Activated T-helper 1 cell treated with anti-CD3 and anti-CD28 coated beads, Interleukin-12 subunit alpha, Interleukin-12 subunit beta, Interleukin-2, Interleukin-4 antibody, amounts not matched to agents 30 ng/mL and 10 ng/mL and 1 ng/mL, durations not matched to agents 14 hours and 24 hours and 36 hours (primary cell): ENCODE results near the gene SEMA5A. TPM values are rescaled to one million over a fixed set of nuclear protein-coding genes. Genes with fewer than 3 reads are reported as not detected.

Experiments
- DNase-seq: peaks from one replicate; pipeline ENCODE4 v3.0.0; 2021; ENCODE audit warnings: low spot score
- H3K27ac Mint-ChIP-seq: one replicate; pipeline ENCODE4 v1.8.0; 2021; ENCODE audit warnings: mild to moderate bottlenecking, mixed read lengths
- H3K27me3 Mint-ChIP-seq: one replicate; pipeline ENCODE4 v1.8.0; 2022; ENCODE audit warnings: mild to moderate bottlenecking, moderate library complexity, mixed read lengths; ENCODE audit not compliant: insufficient read depth
- H3K36me3 Mint-ChIP-seq: one replicate; pipeline ENCODE4 v1.8.0; 2021; ENCODE audit warnings: low read depth, mixed read lengths
- H3K4me1 Mint-ChIP-seq: one replicate; pipeline ENCODE4 v1.8.0; 2021; ENCODE audit warnings: low read depth, mixed read lengths
- H3K4me3 Mint-ChIP-seq: one replicate; pipeline ENCODE4 v1.8.0; 2021; ENCODE audit warnings: mild to moderate bottlenecking, moderate library complexity, mixed read lengths
- H3K9me3 Mint-ChIP-seq: one replicate; pipeline ENCODE4 v1.8.0; 2021; ENCODE audit warnings: mixed read lengths
- intact Hi-C: fragments of 100-400 bp; cut with micrococcal nuclease; formaldehyde crosslinking; loops from one replicate; pipeline ENCODE4 v1.15.1; 2024
- total RNA-seq: library from RNA; stranded (reverse); gene quantifications from 2 replicates; pipeline ENCODE4 v1.2.3, GENCODE V29; 2022

SEMA5A gene
- total RNA-seq, 1 donor from 2014 or later, result not detected

- Mint-ChIP-seq H3K9me3 (peaks cover 19% of the 10 kb centered on the region), H3K27ac (no peak overlapping the region), H3K4me1 (no peaks in the 10 kb centered on the region), H3K27me3 (no peaks in the 10 kb centered on the region), H3K4me3 (no peak overlapping the region), H3K36me3 (no peaks in the 10 kb centered on the region)
- intact Hi-C loops, result no loop called here
- no peak for DNase-seq
Observed at GRCh38 chr5:9474219-9475002, 71.5 kb downstream of the SEMA5A start.

- Mint-ChIP-seq H3K4me1 (no peaks in the 10 kb centered on the region), H3K9me3 (peaks cover 17% of the 10 kb centered on the region), H3K36me3 (no peaks in the 10 kb centered on the region), H3K27me3 (no peaks in the 10 kb centered on the region), H3K4me3 (no peak overlapping the region), H3K27ac (no peak overlapping the region)
- intact Hi-C loops, result no loop called here
- DNase-seq, result no peak
Observed at GRCh38 chr5:9473624-9474023, 72.3 kb downstream of the SEMA5A start.

GRCh38 chr5:9470410-9470809 is 75.5 kb downstream of the SEMA5A start:
- H3K27me3 Mint-ChIP-seq, result no peaks in the 10 kb centered on the region
- intact Hi-C loops, result no loop called here
- H3K9me3 Mint-ChIP-seq, result peaks cover 4% of the 10 kb centered on the region
- H3K4me3 Mint-ChIP-seq, result no peak overlapping the region
- H3K4me1 Mint-ChIP-seq, result no peaks in the 10 kb centered on the region
- H3K27ac Mint-ChIP-seq, result no peak overlapping the region
- no peak for DNase-seq
- H3K36me3 Mint-ChIP-seq, result no peaks in the 10 kb centered on the region

GRCh38 chr5:9468060-9468388 is 77.9 kb downstream of the SEMA5A start:
- H3K9me3 Mint-ChIP-seq, result no peaks in the 10 kb centered on the region
- intact Hi-C loops, result no loop called here
- H3K36me3 Mint-ChIP-seq, result no peaks in the 10 kb centered on the region
- H3K4me1 Mint-ChIP-seq, result no peaks in the 10 kb centered on the region
- H3K4me3 Mint-ChIP-seq, result no peak overlapping the region
- H3K27ac Mint-ChIP-seq, result no peak overlapping the region
- DNase-seq, result no peak
- H3K27me3 Mint-ChIP-seq, result no peaks in the 10 kb centered on the region

- DNase-seq, result no peak
- no peaks in the 10 kb centered on the region for H3K4me1 Mint-ChIP-seq
- intact Hi-C loops, result no loop called here
Observed at GRCh38 chr5:9467199-9468059, 78.4 kb downstream of the SEMA5A start.

GRCh38 chr5:9466697-9467096 is 79.2 kb downstream of the SEMA5A start:
- no peaks in the 10 kb centered on the region for H3K9me3 Mint-ChIP-seq
- no peaks in the 10 kb centered on the region for H3K36me3 Mint-ChIP-seq
- H3K4me3 Mint-ChIP-seq, result no peak overlapping the region
- no peak overlapping the region for H3K27ac Mint-ChIP-seq
- no peaks in the 10 kb centered on the region for H3K4me1 Mint-ChIP-seq
- H3K27me3 Mint-ChIP-seq, result no peaks in the 10 kb centered on the region
- intact Hi-C loops, result no loop called here
- no peak for DNase-seq

More at GRCh38 chr5:9467199-9468059, 78.4 kb downstream of the SEMA5A start:
- H3K27me3 Mint-ChIP-seq, result no peaks in the 10 kb centered on the region
- no peak overlapping the region for H3K27ac Mint-ChIP-seq
- H3K4me3 Mint-ChIP-seq, result no peak overlapping the region
- no peaks in the 10 kb centered on the region for H3K9me3 Mint-ChIP-seq
- H3K36me3 Mint-ChIP-seq, result no peaks in the 10 kb centered on the region

- DNase-seq, result no peak
- H3K27me3 Mint-ChIP-seq, result no peaks in the 10 kb centered on the region
- no peaks in the 10 kb centered on the region for H3K9me3 Mint-ChIP-seq
- H3K4me3 Mint-ChIP-seq, result no peak overlapping the region
- intact Hi-C loops, result no loop called here
- H3K36me3 Mint-ChIP-seq, result no peaks in the 10 kb centered on the region
- H3K4me1 Mint-ChIP-seq, result no peaks in the 10 kb centered on the region
- H3K27ac Mint-ChIP-seq, result no peak overlapping the region
Observed at GRCh38 chr5:9464478-9464877, 81.4 kb downstream of the SEMA5A start.

- no peaks in the 10 kb centered on the region for H3K27me3 Mint-ChIP-seq
- no peak for DNase-seq
- no peaks in the 10 kb centered on the region for H3K36me3 Mint-ChIP-seq
- H3K9me3 Mint-ChIP-seq, result peaks cover 5% of the 10 kb centered on the region
- H3K4me3 Mint-ChIP-seq, result no peak overlapping the region
- H3K27ac Mint-ChIP-seq, result no peak overlapping the region
- intact Hi-C loops, result no loop called here
- H3K4me1 Mint-ChIP-seq, result no peaks in the 10 kb centered on the region
Observed at GRCh38 chr5:9462109-9462508, 83.8 kb downstream of the SEMA5A start.

- intact Hi-C loops, result no loop called here
- Mint-ChIP-seq H3K9me3 (peaks cover 5% of the 10 kb centered on the region), H3K4me1 (no peaks in the 10 kb centered on the region), H3K27me3 (peaks cover 2% of the 10 kb centered on the region), H3K27ac (no peak overlapping the region), H3K36me3 (no peaks in the 10 kb centered on the region), H3K4me3 (no peak overlapping the region)
- no peak for DNase-seq
Observed at GRCh38 chr5:9460885-9461645, 84.8 kb downstream of the SEMA5A start.

GRCh38 chr5:9456435-9457042 is 89.3 kb downstream of the SEMA5A start:
- peaks cover 5% of the 10 kb centered on the region for H3K9me3 Mint-ChIP-seq
- peaks cover 2% of the 10 kb centered on the region for H3K27me3 Mint-ChIP-seq
- DNase-seq, result no peak
- intact Hi-C loops, result no loop called here
- no peak overlapping the region for H3K4me3 Mint-ChIP-seq
- H3K4me1 Mint-ChIP-seq, result no peaks in the 10 kb centered on the region
- H3K36me3 Mint-ChIP-seq, result no peaks in the 10 kb centered on the region
- H3K27ac Mint-ChIP-seq, result no peak overlapping the region

- H3K27ac Mint-ChIP-seq, result no peak overlapping the region
- peaks cover 2% of the 10 kb centered on the region for H3K27me3 Mint-ChIP-seq
- DNase-seq, result no peak
- H3K4me3 Mint-ChIP-seq, result no peak overlapping the region
- no peaks in the 10 kb centered on the region for H3K36me3 Mint-ChIP-seq
- intact Hi-C loops, result no loop called here
- peaks cover 5% of the 10 kb centered on the region for H3K9me3 Mint-ChIP-seq
- no peaks in the 10 kb centered on the region for H3K4me1 Mint-ChIP-seq
Observed at GRCh38 chr5:9455826-9456434, 89.9 kb downstream of the SEMA5A start.

- Mint-ChIP-seq H3K27ac (no peak overlapping the region), H3K4me3 (no peak overlapping the region), H3K9me3 (peaks cover 5% of the 10 kb centered on the region), H3K27me3 (peaks cover 2% of the 10 kb centered on the region), H3K36me3 (no peaks in the 10 kb centered on the region), H3K4me1 (no peaks in the 10 kb centered on the region)
- DNase-seq, result no peak
- intact Hi-C loops, result no loop called here
Observed at GRCh38 chr5:9454491-9454890, 91.4 kb downstream of the SEMA5A start.
